GM12873 (cell line): ENCODE measurements around the gene RASSF5.

Experiments used
- TF ChIP-seq, protein P1 (sequence below): IDR thresholded peaks from 2 replicates; pipeline ENCODE4 v1.5.1; 2012; ENCODE audit warnings: low read depth, mild to moderate bottlenecking, moderate library complexity, low read length, control low read depth; ENCODE audit not compliant: insufficient read depth; ENCODE audit errors: missing control alignments

Gene RASSF5

GRCh38 chr1:206470692-206471414, 36.5 kb upstream of the RASSF5 start:
- TF ChIP-seq, protein P1, sequence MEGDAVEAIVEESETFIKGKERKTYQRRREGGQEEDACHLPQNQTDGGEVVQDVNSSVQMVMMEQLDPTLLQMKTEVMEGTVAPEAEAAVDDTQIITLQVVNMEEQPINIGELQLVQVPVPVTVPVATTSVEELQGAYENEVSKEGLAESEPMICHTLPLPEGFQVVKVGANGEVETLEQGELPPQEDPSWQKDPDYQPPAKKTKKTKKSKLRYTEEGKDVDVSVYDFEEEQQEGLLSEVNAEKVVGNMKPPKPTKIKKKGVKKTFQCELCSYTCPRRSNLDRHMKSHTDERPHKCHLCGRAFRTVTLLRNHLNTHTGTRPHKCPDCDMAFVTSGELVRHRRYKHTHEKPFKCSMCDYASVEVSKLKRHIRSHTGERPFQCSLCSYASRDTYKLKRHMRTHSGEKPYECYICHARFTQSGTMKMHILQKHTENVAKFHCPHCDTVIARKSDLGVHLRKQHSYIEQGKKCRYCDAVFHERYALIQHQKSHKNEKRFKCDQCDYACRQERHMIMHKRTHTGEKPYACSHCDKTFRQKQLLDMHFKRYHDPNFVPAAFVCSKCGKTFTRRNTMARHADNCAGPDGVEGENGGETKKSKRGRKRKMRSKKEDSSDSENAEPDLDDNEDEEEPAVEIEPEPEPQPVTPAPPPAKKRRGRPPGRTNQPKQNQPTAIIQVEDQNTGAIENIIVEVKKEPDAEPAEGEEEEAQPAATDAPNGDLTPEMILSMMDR: no peak

GRCh38 chr1:206471415-206471801, 35.9 kb upstream of the RASSF5 start:
- TF ChIP-seq, protein P1: no peak

- TF ChIP-seq, protein P1: no peak
Measured at GRCh38 chr1:206472024-206472423, 35.3 kb upstream of the RASSF5 start.

DNA sequence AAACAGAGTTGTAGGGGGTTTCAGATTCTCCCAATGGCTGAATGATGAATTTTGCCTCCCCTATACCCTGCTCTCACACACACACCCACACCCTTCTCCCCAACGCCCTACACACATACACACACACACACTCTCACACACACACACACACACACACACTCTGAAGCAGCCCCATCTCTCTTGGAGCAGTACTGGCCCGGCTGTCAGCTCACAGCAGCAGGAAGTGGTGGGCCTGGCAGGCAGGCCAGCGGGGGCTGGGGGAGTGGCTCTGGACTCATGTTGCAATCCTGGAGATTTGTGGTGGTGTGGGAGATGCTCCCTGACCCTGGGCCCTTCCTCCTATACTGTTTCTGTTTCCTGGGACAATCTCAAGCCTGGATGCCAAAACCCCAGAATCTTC, 34.9 kb upstream of the RASSF5 start:
- TF ChIP-seq, protein P1: no peak

GRCh38 chr1:206472886-206473285, 34.4 kb upstream of the RASSF5 start:
- TF ChIP-seq, protein P1: no peak

DNA sequence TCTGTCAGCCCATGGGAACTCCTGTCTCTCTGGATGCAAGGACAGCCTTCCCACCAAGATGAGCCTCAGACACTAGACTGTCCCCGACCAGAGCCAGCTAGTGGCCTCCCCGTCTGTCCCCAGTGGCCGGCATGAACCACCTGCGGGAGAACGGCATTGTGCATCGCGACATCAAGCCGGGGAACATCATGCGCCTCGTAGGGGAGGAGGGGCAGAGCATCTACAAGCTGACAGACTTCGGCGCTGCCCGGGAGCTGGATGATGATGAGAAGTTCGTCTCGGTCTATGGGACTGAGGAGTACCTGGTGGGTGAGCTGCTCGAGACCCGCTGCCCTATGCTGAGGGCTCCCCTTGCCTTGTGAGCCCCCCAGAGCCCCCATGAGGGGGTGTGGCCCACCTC, 31.3 kb upstream of the RASSF5 start:
- TF ChIP-seq, protein P1: no peak

GRCh38 chr1:206476591-206476990, 30.7 kb upstream of the RASSF5 start:
- TF ChIP-seq, protein P1: no peak
